Sciatic nerve (tissue), 2 donors: ENCODE measurements around the gene NUP93. TPM values are rescaled to one million over a fixed set of nuclear protein-coding genes. Genes with fewer than 3 reads are reported as not detected.
"Not testable (repeated sequence)": the region's sequence is repeated elsewhere in the genome, so short reads cannot be mapped to it uniquely, and the experiment has no call there.

Experiments used
- ATAC-seq: fragments of 200-7000 bp; cut with Tn5 transposase; one replicate; pipeline ENCODE4 v1.9.1; 2020; ENCODE audit warnings: mild to moderate bottlenecking, moderate library complexity
- DNase-seq: peaks from one replicate; pipeline ENCODE4 v3.0.0-alpha.2; 2020; ENCODE audit warnings: low spot score
- intact Hi-C: fragments of 100-400 bp; cut with DNase I; formaldehyde crosslinking; loops from one replicate; pipeline ENCODE4 v1.14.2; 2022
- total RNA-seq: library from RNA; stranded (reverse); fragmentation: NEBNext Ultra II Directional; extraction: Animal tissue kit (Norgen Biotek cat#: 25700); gene quantifications from one replicate; pipeline ENCODE4 v1.2.1, GENCODE V29; 2021
- donor health status: DM: no; HTN: no; CAD: no.
- donor health status: DM: no; HTN: no; CAD: no.

Gene NUP93
- total RNA-seq, 1 donor from 2014 or later: 74.0 TPM

DNA sequence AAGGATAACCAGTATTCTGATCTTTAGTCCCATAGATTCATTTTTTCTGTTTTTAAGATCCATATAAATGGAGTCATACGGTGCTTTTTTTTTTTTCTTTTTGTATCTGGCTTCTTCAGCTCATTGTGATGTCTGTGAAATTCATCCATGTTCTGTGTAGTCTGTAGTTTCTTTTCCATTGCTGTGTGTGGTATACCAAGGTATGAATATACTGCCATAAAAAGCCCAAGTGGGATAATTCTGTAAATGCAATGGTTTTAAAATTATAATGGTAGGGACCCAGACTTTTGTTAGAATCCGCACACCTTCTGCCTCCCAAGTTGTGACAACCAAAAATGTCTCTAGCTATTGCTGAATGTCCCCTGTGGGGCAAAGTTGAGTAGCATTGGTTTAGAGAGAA, 7.6 kb downstream of the NUP93 start:
- no peak for DNase-seq
- no peak for ATAC-seq
- intact Hi-C loops: no loop called here

DNA sequence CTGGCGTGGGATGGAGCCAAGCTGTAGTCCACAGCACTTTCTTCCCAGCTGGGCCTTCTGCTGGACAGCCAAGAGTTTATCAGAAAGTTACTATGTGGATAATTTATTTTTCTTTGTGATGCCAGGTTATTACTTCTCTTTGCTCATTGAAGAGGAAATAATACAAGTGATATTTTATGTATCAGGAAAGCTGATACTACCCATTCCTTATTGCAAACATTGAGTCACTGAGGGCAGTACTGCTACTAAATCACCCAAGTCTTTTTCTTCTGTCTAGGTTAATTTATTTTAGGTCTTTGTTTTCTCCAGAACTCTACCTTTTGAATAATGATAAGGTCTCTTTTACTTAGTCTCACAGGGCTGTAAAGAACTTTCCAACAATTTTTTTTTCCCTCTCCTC, 8.3 kb downstream of the NUP93 start:
- no peak for ATAC-seq
- no peak for DNase-seq
- intact Hi-C loops: no loop called here

DNA sequence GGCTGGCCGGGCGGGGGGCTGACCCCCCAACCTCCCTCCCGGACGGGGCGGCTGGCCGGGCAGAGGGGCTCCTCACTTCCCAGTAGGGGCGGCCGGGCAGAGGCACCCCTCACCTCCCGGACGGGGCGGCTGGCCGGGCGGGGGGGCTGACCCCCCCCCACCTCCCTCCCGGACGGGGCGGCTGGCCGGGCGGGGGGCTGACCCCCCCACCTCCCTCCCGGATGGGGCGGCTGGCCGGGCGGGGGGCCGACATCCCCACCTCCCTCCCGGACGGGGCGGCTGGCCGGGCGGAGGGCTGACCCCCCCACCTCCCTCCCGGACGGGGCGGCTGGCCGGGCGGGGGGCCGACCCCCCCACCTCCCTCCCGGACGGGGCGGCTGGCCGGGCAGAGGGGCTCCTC, 9.4 kb downstream of the NUP93 start:
- ATAC-seq, intact Hi-C loops, DNase-seq: not testable (repeated sequence)

DNA sequence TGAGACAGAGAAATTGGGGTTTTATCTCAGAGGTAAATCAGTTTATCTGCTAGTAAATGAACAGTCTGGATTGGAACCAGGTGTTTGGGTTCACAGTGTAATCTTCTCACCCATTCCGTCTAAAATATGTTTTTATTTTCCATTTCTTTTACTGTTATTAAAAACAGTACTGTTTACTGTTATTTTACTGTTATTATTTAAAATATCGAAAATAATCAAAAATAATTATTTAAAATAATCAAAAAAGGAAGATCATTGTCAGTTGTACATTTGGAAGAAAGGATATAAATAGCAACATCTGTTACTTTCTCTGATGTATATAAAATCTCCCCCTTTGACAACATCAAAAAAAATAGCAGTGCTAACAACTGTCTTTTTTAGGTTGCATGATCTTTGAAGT, 11.5 kb downstream of the NUP93 start:
- ATAC-seq: no peak
- intact Hi-C loops: no loop called here
- no peak for DNase-seq

- intact Hi-C loops: no loop called here
- no peak for ATAC-seq
- DNase-seq: no peak
Observed at GRCh38 chr16:56742030-56742984, 12.4 kb downstream of the NUP93 start.

DNA sequence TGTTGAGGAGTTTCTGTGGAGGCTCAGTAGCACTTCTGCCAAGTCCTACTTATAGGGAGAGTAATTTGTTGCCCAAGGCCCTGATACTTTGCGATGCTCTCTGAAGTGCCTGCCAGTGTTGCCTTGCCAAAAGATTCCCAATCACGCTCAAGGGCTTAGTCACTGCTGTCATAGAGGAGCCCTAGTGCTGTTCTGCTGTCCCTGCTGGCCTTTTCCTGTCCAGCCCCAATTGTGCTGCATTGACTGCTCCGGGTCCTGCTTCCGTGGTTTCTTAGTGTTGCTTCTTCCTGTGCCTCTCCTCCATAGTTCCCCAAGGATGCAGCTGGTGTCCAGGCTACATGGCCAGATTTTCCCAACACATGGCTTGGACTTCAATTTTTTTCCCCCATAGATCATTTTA, 13.9 kb downstream of the NUP93 start:
- no peak for DNase-seq
- ATAC-seq: peak; percentile 32
- intact Hi-C loops: no loop called here

- no peak for ATAC-seq
- DNase-seq: no peak
- intact Hi-C loops: no loop called here
Observed at GRCh38 chr16:56744996-56745640, 15.2 kb downstream of the NUP93 start.

DNA sequence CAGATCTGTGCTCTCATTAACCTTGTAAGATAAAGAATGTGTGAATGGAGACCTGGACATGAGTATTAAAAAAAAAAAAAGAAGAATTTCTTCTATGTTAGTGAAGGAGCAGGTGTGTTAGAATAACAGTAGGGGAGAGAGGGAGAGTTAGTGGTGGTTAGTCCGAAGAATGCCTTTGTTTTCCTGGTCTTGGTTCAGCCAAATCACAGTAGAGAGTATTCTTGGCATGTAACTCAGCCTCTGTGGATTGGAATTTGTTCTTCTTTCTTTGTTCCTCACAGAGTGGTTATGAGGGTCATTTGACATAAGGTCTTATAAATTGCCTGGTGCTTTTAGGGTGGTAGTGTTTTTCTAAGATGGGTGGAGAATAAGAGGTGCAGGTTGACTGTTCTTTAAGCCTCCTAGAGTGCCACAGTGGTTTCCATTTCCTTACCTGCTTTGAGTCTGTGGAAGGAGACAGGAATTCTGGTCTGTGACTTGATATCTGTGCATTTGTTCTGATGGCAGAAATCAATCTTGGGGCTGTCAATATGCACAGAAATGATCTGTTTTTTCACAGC, 17.6 kb downstream of the NUP93 start:
- intact Hi-C loops: no loop called here
- ATAC-seq (no peak), DNase-seq (no peak)

DNA sequence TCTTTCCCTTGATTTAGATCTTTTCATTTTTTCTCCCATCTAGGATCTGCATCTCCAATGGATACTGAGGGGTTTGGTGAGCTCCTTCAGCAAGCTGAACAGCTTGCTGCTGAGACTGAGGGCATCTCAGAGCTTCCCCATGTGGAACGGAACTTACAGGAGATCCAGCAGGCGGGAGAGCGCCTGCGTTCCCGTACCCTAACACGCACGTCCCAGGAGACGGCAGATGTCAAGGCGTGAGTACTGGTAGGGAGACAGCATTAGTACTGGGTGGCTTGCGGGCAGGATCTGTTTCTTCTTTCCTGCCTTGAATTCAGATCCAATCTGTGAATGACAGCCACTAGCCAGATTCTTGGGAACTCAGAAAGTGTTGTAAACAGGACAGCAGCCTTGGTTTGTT, 18.3 kb downstream of the NUP93 start:
- intact Hi-C loops: no loop called here
- no peak for ATAC-seq
- DNase-seq: no peak

DNA sequence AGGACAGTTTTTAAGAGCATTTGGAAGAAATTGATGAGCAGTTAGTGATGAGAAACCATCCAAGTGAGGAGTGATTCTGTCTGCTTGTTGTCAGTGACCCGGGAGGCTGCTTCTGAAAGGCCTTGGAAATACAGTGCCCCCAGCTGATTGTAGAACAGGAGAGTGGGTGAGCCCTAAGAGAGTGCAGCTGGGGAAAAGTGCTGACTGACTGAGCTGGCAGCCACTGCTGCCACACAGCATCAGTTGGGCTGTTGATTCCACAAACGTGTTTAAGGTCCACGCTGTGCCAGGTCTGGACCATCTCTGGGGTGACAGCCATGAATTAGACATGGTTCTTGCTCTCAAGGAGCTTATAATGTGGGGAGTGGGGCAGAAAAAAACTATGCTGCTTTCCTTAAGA, 18.9 kb downstream of the NUP93 start:
- intact Hi-C loops: no loop called here
- DNase-seq (no peak), ATAC-seq (no peak)

- no peak for DNase-seq
Observed at GRCh38 chr16:56749672-56750491, 20.0 kb downstream of the NUP93 start.

GRCh38 chr16:56753410-56753809, 23.5 kb downstream of the NUP93 start:
- no peak for DNase-seq
- intact Hi-C loops: no loop called here
- ATAC-seq: no peak

More at GRCh38 chr16:56749672-56750491, 20.0 kb downstream of the NUP93 start:
- intact Hi-C loops: no loop called here
- peak; percentile 63 for ATAC-seq

- DNase-seq (no peak), ATAC-seq (no peak)
- intact Hi-C loops: no loop called here
Observed at GRCh38 chr16:56755038-56755437, 25.1 kb downstream of the NUP93 start.

DNA sequence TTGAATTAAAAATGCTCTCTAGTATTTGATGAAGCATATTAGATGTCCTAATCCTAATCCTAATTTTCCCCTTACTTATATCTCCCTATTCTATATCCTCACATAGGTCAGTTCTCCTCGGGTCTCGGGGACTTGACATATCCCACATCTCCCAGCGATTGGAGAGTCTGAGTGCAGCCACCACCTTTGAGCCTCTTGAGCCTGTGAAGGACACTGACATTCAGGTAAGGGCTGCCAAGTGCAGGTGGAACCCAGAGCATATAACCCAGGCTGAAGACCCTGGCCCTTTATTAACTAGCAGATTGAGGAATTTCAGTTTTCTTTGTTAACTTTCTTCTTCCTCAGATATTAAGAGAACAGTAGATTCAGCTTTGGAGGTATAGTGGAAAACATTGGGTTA, 28.5 kb downstream of the NUP93 start:
- intact Hi-C loops: no loop called here
- ATAC-seq (no peak), DNase-seq (no peak)

- ATAC-seq: peak; percentile 58
Observed at GRCh38 chr16:56758930-56759329, 29.0 kb downstream of the NUP93 start.

DNA sequence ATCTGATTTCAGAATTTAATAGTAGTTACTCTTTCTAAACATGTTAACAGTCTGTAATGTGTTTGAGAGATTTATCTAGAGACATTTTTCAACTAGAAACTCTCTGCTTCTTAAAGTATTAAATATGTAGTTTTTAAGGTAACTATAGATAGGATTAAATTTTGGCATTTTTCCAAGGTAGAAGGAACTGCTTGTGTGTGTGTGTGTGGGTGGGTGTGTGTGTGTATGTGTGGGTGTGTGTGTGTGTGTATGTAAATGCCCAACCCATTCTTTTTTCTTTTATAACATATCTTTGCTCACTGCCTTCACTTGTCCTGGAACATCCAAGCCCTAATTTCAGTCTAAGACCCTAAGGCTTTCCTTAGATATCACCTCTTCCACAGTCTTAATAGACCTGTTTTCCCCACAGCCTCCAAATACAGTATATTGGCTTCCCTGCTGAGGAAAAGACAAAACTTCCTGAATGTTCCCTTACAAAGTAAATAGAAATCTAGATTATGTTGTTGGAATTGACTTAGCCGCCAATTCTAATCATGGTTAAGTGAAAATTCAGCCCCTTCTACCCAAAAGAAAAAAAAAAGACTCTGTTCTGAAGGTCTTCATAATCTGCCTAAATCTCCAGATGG, 33.5 kb downstream of the NUP93 start:
- intact Hi-C loops: no loop called here
- ATAC-seq (no peak), DNase-seq (no peak)

More at GRCh38 chr16:56758930-56759329, 29.0 kb downstream of the NUP93 start:
- intact Hi-C loops: no loop called here
- DNase-seq: no peak

GRCh38 chr16:56764835-56765234, 34.9 kb downstream of the NUP93 start:
- ATAC-seq (no peak), DNase-seq (no peak)
- intact Hi-C loops: no loop called here

DNA sequence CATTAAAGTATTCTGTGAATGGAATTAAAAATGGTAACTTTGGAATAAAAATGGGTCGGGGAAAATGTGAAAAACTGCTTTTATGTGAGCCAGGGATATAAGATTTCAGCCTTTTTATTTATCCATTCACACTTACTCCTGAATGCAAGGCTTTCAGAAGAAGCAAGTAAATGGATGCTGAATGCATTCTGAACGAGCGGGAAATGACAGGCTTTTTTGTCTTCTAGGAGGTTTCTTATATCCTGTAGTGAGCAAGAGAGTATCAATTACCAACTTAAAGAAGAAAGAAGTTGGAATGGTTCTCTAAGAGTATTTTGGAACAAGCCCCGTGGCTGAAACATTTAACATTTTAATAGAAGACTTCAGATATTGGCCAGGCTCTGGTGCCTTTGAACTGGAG, 36.0 kb downstream of the NUP93 start:
- DNase-seq: no peak
- no peak for ATAC-seq
- intact Hi-C loops: no loop called here

GRCh38 chr16:56767024-56767423, 37.1 kb downstream of the NUP93 start:
- intact Hi-C loops: no loop called here
- ATAC-seq (no peak), DNase-seq (no peak)
